Endometrial microvascular endothelial cells (primary cell): ENCODE data around the gene RTN4IP1. TPM values are rescaled to one million over a fixed set of nuclear protein-coding genes. Genes with fewer than 3 reads are reported as not detected.

ENCODE experiments used
- in situ Hi-C: cut with HindIII; loops from 2 replicates; pipeline ENCODE4 v1.10.0; 2017; ENCODE audit warnings: low sequenced_read_pairs, low pct_unique_long_range_greater_than_20kb; ENCODE audit errors: inconsistent ontology term
- total RNA-seq: library from RNA; depleted of rRNA; stranded (reverse); fragments of >200 nt; gene quantifications from one replicate; pipeline ENCODE4 v1.2.3, GENCODE V29; 2015; ENCODE audit errors: inconsistent ontology term

RTN4IP1 gene
- 11.3 TPM for total RNA-seq

- in situ Hi-C loops: no loop called here
These were observed at the start of gene RTN4IP1, which contains the start of gene QRSL1 for GRCh38 chr6:106629103-106629858. Gene RTN4IP1, minus strand, starts transcription at chr6:106629498. Its CDS starts 477 bp downstream, at chr6:106629021. Gene QRSL1, plus strand, starts transcription at chr6:106629578. Its CDS starts 104 bp downstream, at chr6:106629682.

- in situ Hi-C loops: no loop called here
These were observed 48.0 kb upstream of the RTN4IP1 start for GRCh38 chr6:106677282-106677681.

- in situ Hi-C loops: no loop called here
These were observed 45.4 kb upstream of the RTN4IP1 start for GRCh38 chr6:106674541-106675229.

GRCh38 chr6:106671651-106672050 lies 42.4 kb upstream of the RTN4IP1 start:
- in situ Hi-C loops: no loop called here

GRCh38 chr6:106670236-106670635 lies 40.9 kb upstream of the RTN4IP1 start:
- in situ Hi-C loops: no loop called here

GRCh38 chr6:106667022-106667402 lies 37.7 kb upstream of the RTN4IP1 start:
- in situ Hi-C loops: no loop called here

GRCh38 chr6:106666282-106667021 lies 37.2 kb upstream of the RTN4IP1 start:
- in situ Hi-C loops: no loop called here

- in situ Hi-C loops: no loop called here
These were observed 33.2 kb upstream of the RTN4IP1 start for GRCh38 chr6:106662458-106662857.

GRCh38 chr6:106659859-106660258 lies 30.6 kb upstream of the RTN4IP1 start:
- in situ Hi-C loops: no loop called here

GRCh38 chr6:106658469-106658868 lies 29.2 kb upstream of the RTN4IP1 start:
- in situ Hi-C loops: no loop called here

GRCh38 chr6:106648651-106649308 lies 19.5 kb upstream of the RTN4IP1 start:
- in situ Hi-C loops: no loop called here

GRCh38 chr6:106643061-106643460 lies 13.8 kb upstream of the RTN4IP1 start:
- in situ Hi-C loops: no loop called here

- in situ Hi-C loops: no loop called here
These were observed 13.2 kb upstream of the RTN4IP1 start for GRCh38 chr6:106642476-106642875.

- in situ Hi-C loops: no loop called here
These were observed 10.5 kb upstream of the RTN4IP1 start for GRCh38 chr6:106639812-106640211.

GRCh38 chr6:106637717-106638341 lies 8.5 kb upstream of the RTN4IP1 start:
- in situ Hi-C loops: no loop called here

- in situ Hi-C loops: no loop called here
These were observed 7.9 kb upstream of the RTN4IP1 start for GRCh38 chr6:106637051-106637716.

- in situ Hi-C loops: no loop called here
These were observed 5.3 kb upstream of the RTN4IP1 start for GRCh38 chr6:106634565-106634964.

- in situ Hi-C loops: no loop called here
These were observed 2.0 kb upstream of the RTN4IP1 start for GRCh38 chr6:106631346-106631745.
